OCI-LY7 (cell line): ENCODE measurements around the gene EMC8. TPM values are rescaled to one million over a fixed set of nuclear protein-coding genes. Genes with fewer than 3 reads are reported as not detected.

ENCODE experiments used
- BruUV-seq: library from RNA; stranded (reverse); fragments of 400-500 nt; replicated peaks from 2 replicates; lab custom pipeline; 2021; lab: Mats Ljungman, UMichigan
- CTCF ChIA-PET: fragments of 300-600 bp; sonication (Branson Sonifier 250); formaldehyde crosslinking; loops from one replicate; lab custom pipeline; 2022; ENCODE audit warnings: antibody characterized with exemption; ENCODE audit not compliant: unreplicated experiment; lab: Charles Lee
- POLR2A ChIA-PET: fragments of 300-600 bp; sonication (Branson Sonifier 250); formaldehyde crosslinking; loops from one replicate; lab custom pipeline; 2022; ENCODE audit warnings: antibody characterized with exemption; lab: Charles Lee
- DNase-seq: peaks from one replicate; pipeline ENCODE4 v3.0.0-alpha.2; 2015; ENCODE audit warnings: low spot score
- H2AFZ ChIP-seq: fragments of 200-600 bp; sonication (generic), shearing (Covaris generic); 2 replicates; pipeline ENCODE4 v1.6.1; 2014; ENCODE audit warnings: mild to moderate bottlenecking, antibody characterized with exemption, low read length, moderate library complexity
- H3K27ac ChIP-seq: fragments of 200-600 bp; sonication (generic); 2 replicates; pipeline ENCODE4 v1.5.1; 2014; ENCODE audit warnings: mixed run types, low read depth, mild to moderate bottlenecking, moderate library complexity, low read length, inconsistent platforms; ENCODE audit not compliant: poor library complexity, severe bottlenecking
- H3K36me3 ChIP-seq: fragments of 200-600 bp; sonication (generic); 2 replicates; pipeline ENCODE4 v1.6.1; 2014; ENCODE audit warnings: mild to moderate bottlenecking, antibody characterized with exemption, low read length, moderate library complexity, mixed read lengths; ENCODE audit not compliant: insufficient read depth
- H3K4me1 ChIP-seq: fragments of 200-600 bp; sonication (generic); 2 replicates; pipeline ENCODE4 v1.5.1; 2014; ENCODE audit warnings: mild to moderate bottlenecking, low read length; ENCODE audit not compliant: insufficient read depth, poor library complexity, severe bottlenecking
- H3K4me2 ChIP-seq: fragments of 200-600 bp; sonication (generic); 2 replicates; pipeline ENCODE4 v1.6.1; 2014; ENCODE audit warnings: mild to moderate bottlenecking, low read length
- H3K4me3 ChIP-seq: fragments of 200-600 bp; sonication (generic); 2 replicates; pipeline ENCODE4 v1.5.1; 2014; ENCODE audit warnings: mild to moderate bottlenecking, low read depth, low read length; ENCODE audit not compliant: poor library complexity, severe bottlenecking
- H3K79me2 ChIP-seq: fragments of 200-600 bp; sonication (generic); 2 replicates; pipeline ENCODE4 v1.6.1; 2016; ENCODE audit warnings: low read depth, mild to moderate bottlenecking, low read length, moderate library complexity, mixed read lengths; ENCODE audit not compliant: insufficient read depth
- H3K9me2 ChIP-seq: fragments of 200-600 bp; sonication (generic); 2 replicates; pipeline ENCODE4 v1.6.1; 2016; ENCODE audit warnings: mild to moderate bottlenecking, low read length, mixed read lengths; ENCODE audit not compliant: insufficient read depth
- H3K9me3 ChIP-seq: fragments of 200-600 bp; sonication (generic); 2 replicates; pipeline ENCODE4 v1.6.1; 2014; ENCODE audit warnings: mild to moderate bottlenecking, mixed run types, low read length, mixed read lengths
- H4K20me1 ChIP-seq: fragments of 200-600 bp; sonication (generic); 2 replicates; pipeline ENCODE4 v1.6.1; 2014; ENCODE audit warnings: mild to moderate bottlenecking, antibody characterized with exemption, low read length, moderate library complexity, mixed read lengths; ENCODE audit not compliant: insufficient read depth
- CTCF ChIP-seq: fragments of 200-600 bp; sonication (generic); conservative IDR thresholded peaks from 2 replicates; pipeline ENCODE4 v1.5.1; 2014; ENCODE audit warnings: mild to moderate bottlenecking, antibody characterized with exemption, low read length, moderate library complexity, mixed read lengths
- EZH2phosphoT487 ChIP-seq: fragments of 200-600 bp; sonication (generic); IDR thresholded peaks from 2 replicates; pipeline ENCODE4 v1.6.1; 2018; ENCODE audit warnings: low read depth, borderline replicate concordance, mild to moderate bottlenecking, mixed run types, antibody characterized with exemption, low read length, moderate library complexity, mixed read lengths
- intact Hi-C: fragments of 100-400 bp; cut with micrococcal nuclease; formaldehyde crosslinking; loops from one replicate; pipeline ENCODE4 v1.10.0; 2022; ENCODE audit not compliant: unreplicated experiment
- total RNA-seq, 2 experiments: library from RNA; depleted of rRNA in 1 of 2; stranded (reverse); fragments of >200 nt in 1 of 2; shearing (Covaris generic) in 1 of 2; gene quantifications; 2 replicates each; pipeline ENCODE4 v1.2.3, GENCODE V29; 2014 to 2022

The EMC8 gene
- total RNA-seq, 2 experiments from 2014 or later = 47.5 to 54.0 TPM

GRCh38 chr16:85774136-85774535 is 25.2 kb downstream of the EMC8 start:
- H3K79me2 ChIP-seq = no peaks in the 10 kb centered on the region
- no TSS peak for BruUV-seq
- ChIA-PET CTCF (no interaction called here), POLR2A (interaction anchor here (0.7 kb wide), 1 partner anchor 93 kb away, joined by 5 read pairs; no protein-coding TSS in a partner anchor)
- no peak overlapping the region for H2AFZ ChIP-seq
- peaks cover 39% of the 10 kb centered on the region for H3K36me3 ChIP-seq
- H3K4me2 ChIP-seq = no peak overlapping the region
- no peak overlapping the region for H3K27ac ChIP-seq
- no peaks in the 10 kb centered on the region for H3K9me2 ChIP-seq
- H3K4me1 ChIP-seq = no peaks in the 10 kb centered on the region
- no peak overlapping the region for H3K4me3 ChIP-seq
- no peaks in the 10 kb centered on the region for H4K20me1 ChIP-seq
- no peaks in the 10 kb centered on the region for H3K9me3 ChIP-seq
- no peak for DNase-seq
- intact Hi-C loops = no loop called here
- TF ChIP-seq EZH2phosphoT487 (no peak), CTCF (no peak)

GRCh38 chr16:85773044-85773443 is 26.3 kb downstream of the EMC8 start:
- CTCF ChIA-PET = no interaction called here
- Histone ChIP-seq H3K9me3 (no peaks in the 10 kb centered on the region), H3K27ac (no peak overlapping the region), H3K4me2 (no peak overlapping the region), H3K4me1 (no peaks in the 10 kb centered on the region), H3K9me2 (no peaks in the 10 kb centered on the region), H4K20me1 (no peaks in the 10 kb centered on the region), H2AFZ (no peak overlapping the region), H3K4me3 (no peak overlapping the region), H3K36me3 (peaks cover 28% of the 10 kb centered on the region), H3K79me2 (no peaks in the 10 kb centered on the region)
- POLR2A ChIA-PET = interaction anchor here (1.6 kb wide), 1 partner anchor 11 kb away, joined by 5 read pairs; no protein-coding TSS in a partner anchor
- intact Hi-C loops = no loop called here
- no peak for DNase-seq
- no peak for TF ChIP-seq EZH2phosphoT487
- no peak for TF ChIP-seq CTCF
- BruUV-seq = no TSS peak

GRCh38 chr16:85770741-85771140 is 28.6 kb downstream of the EMC8 start:
- Histone ChIP-seq H3K9me3 (no peaks in the 10 kb centered on the region), H3K4me2 (no peak overlapping the region), H3K4me3 (no peak overlapping the region), H2AFZ (no peak overlapping the region), H3K27ac (no peak overlapping the region), H3K9me2 (no peaks in the 10 kb centered on the region), H4K20me1 (no peaks in the 10 kb centered on the region), H3K36me3 (peaks cover 9% of the 10 kb centered on the region), H3K4me1 (no peaks in the 10 kb centered on the region), H3K79me2 (no peaks in the 10 kb centered on the region)
- no peak for DNase-seq
- ChIA-PET CTCF (no interaction called here), POLR2A (interaction anchor here (0.5 to 1.2 kb wide), 2 partner anchors 19 to 868 kb away, joined by 3 read pairs; no protein-coding TSS in a partner anchor)
- intact Hi-C loops = no loop called here
- no TSS peak for BruUV-seq
- TF ChIP-seq CTCF (no peak), EZH2phosphoT487 (no peak)
